Umbilical cord (tissue), 2 donors: ENCODE measurements around the gene NUP93. TPM values are rescaled to one million over a fixed set of nuclear protein-coding genes. Genes with fewer than 3 reads are reported as not detected.

ENCODE experiments used
- DNase-seq: peaks from one replicate; pipeline ENCODE4 v3.0.0-alpha.2; 2015; ENCODE audit warnings: low spot score
- total RNA-seq: library from RNA; depleted of rRNA; stranded (reverse); fragments of >200 nt; gene quantifications from one replicate; pipeline ENCODE4 v1.2.3, GENCODE V29; 2014; ENCODE audit warnings: low replicate concordance; ENCODE audit not compliant: insufficient read depth

Gene NUP93
- 29.9 TPM for total RNA-seq

GRCh38 chr16:56729735-56730662, at the start of gene NUP93:
Gene NUP93 (plus strand): TSS chr16:56730129. CDS start chr16:56748248, 18,119 bp downstream.
- peak; percentile 95 for DNase-seq

GRCh38 chr16:56681939-56682702, 47.8 kb upstream of the NUP93 start, which contains the start of gene MT1X:
Gene MT1X (plus strand): TSS chr16:56682470. CDS start chr16:56682541, 71 bp downstream.
- peak; percentile 94 for DNase-seq

DNA sequence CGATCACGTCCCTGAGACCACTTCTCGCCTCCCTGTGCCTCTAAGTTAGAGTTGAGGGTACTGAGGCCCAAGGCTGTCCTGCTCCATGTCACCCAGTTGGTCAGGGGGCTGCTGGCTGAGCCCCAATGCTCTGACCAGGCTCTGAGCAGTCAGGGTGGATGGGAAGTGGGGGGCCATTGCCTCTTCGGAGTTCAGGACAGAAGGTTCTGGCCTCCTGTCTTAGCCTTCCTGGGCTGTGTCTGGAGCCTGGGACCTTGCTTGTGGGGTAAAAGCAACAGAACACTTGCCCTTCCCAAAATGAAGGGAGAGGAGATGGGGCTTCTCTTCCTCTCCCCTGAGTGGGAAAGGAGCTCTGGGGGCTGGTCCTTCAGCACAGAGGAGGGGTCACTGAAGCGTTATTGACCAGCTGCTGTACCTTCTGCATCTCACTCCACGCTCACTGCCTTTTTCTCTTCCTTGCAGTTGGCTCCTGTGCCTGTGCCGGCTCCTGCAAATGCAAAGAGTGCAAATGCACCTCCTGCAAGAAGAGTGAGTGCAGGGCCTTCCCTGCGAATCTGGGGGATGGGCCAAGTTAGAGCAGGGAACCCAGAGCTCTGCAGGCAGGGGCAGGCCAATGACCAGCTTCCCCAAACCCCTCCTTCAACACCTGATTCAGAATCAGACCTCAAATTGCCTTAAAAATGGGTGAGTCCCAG, 47.1 kb upstream of the NUP93 start:
- DNase-seq, result no peak

GRCh38 chr16:56683424-56684172, 46.3 kb upstream of the NUP93 start:
- no peak for DNase-seq

DNA sequence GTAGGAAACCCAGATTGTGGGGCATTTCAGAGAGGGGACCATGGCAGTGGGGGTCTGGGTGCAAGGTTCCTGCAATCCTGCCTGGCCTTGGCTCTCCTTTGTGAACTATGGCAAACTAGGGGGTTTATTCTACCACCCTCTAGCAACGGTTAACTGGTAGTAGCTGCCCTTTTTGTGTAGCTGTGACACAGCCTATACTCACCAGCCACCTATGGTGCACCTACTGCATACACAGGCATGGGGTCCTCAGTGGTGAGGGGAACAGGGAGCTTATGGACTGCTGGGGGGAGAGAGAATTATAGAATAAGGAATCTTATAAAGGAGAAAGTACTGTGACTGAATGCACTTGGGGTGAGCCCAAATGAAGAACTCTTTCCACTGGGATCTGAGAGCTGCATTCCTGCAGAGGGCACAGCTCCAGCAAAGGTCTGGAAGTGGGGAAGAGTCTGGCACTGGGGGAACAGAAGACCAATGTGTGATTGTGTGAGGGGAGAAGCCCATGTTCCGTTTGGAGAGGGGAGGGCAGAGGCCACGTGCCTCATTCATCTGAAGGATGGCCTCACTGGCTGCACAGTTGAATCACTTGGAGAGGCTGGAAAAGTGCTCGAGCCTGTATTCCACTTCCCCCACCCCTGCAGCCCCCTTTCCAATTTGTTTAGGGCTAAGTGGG, 45.5 kb upstream of the NUP93 start:
- DNase-seq, result no peak

- DNase-seq, result no peak
These were observed 44.9 kb upstream of the NUP93 start for GRCh38 chr16:56684926-56685590.

GRCh38 chr16:56686758-56687157, 43.2 kb upstream of the NUP93 start:
- DNase-seq, result no peak

DNA sequence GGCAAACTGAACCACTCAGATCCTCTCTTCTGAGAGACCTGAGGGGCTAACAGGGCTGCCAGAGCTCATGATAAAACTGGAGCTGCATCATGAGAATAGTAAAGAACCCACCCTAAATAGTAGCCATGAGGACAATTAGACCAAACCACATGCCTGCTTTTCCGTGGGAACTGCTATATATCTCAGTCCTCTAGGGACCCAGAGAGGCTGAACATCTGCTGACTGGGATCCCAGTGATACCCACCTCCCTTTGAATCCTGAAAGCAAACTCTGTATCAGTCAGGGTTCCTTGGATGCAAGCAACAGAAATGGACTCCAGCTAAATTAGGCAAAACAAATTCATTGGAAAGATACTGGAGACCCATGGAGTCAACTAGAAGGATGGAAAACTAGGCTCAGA, 41.2 kb upstream of the NUP93 start:
- no peak for DNase-seq

DNA sequence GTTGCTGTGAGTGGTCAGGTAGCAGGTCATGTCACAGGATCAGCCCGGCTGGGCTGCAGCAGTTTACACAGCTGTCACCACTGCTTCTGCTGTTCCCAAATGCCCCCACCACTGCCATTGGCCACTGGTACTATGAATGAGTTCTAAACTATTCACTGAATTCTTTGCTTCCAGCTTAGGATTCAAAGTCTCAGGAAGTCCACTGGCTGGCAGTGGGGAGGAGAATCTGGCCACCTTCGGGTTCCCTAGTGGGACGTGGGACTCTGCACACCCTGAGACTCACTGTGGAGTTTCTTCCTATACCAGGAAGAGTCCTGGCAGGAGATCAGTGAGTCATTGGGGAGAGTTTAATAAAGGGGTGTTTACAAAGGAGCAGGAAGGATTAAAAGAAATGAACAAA, 40.8 kb upstream of the NUP93 start:
- DNase-seq, result no peak

- DNase-seq, result no peak
These were observed 39.4 kb upstream of the NUP93 start for GRCh38 chr16:56690420-56691122.

DNA sequence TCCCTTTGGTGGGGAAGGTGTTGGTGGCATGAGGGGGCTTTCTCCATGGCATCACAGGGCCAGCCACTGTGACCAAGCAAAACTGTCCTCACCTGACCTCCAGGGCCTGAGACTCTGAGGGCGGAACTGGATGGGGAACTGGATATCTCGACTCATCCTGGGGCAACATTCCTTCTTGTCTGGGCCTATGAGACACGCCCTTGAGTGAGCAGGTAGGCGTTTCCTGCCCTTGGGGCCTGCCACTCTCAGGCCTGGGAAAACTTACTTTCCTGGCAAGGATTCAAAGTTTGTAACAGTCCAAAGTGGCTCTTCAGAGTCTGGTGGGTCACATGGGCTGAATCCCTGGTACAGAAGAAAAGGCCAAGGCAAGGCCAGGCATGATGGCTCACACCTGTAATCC, 38.0 kb upstream of the NUP93 start:
- peak; percentile 74 for DNase-seq

GRCh38 chr16:56695246-56695645, 34.7 kb upstream of the NUP93 start:
- DNase-seq, result no peak

GRCh38 chr16:56697456-56698155, 32.3 kb upstream of the NUP93 start:
- DNase-seq, result no peak

DNA sequence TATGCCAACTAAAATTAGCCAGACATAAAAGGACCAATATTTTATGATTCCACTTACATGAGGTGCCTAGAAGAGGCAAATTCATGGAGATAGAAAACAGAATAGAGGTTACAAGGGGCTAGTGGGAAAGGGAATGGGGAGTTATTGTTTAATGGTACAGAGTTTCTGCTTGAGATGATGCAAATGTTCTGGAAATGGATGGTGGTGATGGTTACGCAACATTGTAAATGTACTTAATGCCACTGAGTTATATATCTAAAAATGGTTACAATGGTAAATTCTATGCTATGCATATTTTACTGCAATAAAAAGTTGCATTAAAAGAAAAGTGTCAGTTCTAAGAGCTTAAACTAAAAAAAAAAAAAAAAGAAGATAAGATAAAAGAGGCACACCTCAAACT, 29.7 kb upstream of the NUP93 start:
- DNase-seq, result no peak

DNA sequence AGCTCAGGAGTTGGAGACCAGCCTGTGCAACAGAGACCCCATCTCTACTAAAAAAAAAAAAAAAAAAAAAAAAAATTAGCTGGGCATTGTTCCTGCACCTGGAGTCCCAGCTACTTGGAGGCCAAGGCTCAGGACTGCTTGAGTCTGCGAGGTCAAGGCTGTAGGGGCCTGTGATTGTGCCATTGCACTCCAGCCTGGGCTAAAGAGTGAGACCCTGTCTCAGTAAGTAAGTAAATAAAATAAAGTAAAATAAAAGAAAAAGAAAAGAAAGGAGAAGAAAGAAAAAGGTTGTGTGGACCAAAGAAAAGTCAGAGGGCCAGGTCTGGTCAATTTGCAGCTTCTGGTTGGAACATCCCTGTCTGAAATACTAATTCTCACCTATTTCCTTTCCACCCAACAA, 29.3 kb upstream of the NUP93 start:
- no peak for DNase-seq

DNA sequence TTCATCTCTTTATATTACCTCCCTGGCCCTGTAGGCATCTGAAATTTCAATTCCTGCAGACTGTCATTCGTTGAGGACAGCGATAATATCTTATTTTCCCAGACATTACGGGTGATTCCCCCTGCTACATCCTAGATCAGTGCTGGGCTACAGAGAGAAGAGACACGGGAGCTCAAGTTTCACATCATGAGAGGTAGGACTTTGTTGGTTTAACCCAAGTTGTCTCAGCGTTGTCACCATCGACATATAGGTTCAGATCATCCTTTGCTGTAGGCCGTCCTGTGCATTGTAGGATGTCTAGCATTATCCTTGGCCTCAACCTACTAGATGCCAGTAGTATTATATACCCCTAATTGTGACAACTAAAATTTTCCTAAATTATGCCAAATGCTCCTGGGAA, 28.4 kb upstream of the NUP93 start:
- no peak for DNase-seq

DNA sequence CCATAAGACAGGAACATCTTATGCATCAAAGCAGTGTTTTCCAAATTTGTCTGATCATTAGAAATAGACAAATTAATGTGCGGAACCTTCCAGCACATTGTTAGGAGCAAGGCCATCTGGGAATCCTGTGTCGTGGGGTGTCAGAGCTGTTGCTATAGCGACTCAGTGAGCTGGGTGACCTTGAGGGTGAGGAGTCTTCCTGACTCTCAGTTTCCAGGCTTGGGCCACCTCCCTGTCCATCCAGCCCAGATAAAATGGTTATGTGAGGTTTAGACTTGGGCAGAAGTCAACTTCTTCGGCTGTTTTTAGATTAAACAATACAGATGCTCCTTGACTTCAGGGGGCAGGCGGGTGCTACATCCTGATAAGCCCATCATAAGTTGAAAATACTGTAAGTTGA, 27.1 kb upstream of the NUP93 start:
- no peak for DNase-seq

DNA sequence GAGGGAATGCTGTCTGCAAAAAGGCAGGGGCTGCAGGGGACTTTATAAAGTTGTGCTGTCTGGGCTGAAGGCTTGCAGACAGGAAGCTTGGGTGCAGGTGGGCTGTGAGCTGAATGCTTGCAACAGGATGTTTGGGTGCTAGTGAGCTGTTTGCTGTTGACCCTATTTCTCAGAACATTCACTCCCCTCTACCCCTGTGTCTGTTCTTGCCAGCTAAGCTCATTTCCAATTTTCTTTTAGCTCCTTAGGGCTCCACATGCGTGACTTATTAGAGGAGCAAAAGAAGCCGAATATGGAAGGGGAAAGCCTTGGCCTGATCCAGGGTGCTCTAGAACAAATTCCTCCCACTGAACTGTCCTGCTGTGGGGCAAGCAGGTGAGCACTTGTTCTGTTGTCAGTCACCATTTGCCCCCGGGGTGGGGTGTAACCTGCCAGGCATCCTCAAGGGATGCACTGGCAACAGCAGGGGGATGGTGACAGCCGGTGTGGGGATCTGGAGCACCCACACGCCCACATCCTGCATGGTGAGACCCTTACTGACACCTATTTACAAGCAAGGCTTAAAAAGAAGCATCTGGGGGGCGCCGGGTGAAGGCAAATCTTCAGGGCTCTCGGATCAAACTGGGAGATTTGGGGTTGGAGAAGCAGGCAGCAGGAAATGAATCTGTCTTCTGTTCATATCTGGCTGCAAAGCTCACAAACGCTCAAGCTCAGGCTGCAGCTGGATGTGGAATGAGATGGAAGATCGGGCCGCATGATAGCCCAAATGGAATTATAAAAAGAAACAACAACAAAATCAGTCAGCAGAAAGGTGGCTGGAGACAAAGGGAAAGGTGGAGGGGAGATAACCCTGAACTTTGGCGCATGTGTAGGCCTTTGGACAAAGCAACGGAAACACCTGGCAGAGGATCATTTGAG, 21.1 kb upstream of the NUP93 start:
- no peak for DNase-seq
